ENCODE measurements around the gene ARPP19.
"Not testable (repeated sequence)": the region's sequence is repeated elsewhere in the genome, so short reads cannot be mapped to it uniquely, and the experiment has no call there.

ARPP19 gene, protein sequence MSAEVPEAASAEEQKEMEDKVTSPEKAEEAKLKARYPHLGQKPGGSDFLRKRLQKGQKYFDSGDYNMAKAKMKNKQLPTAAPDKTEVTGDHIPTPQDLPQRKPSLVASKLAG

DNA sequence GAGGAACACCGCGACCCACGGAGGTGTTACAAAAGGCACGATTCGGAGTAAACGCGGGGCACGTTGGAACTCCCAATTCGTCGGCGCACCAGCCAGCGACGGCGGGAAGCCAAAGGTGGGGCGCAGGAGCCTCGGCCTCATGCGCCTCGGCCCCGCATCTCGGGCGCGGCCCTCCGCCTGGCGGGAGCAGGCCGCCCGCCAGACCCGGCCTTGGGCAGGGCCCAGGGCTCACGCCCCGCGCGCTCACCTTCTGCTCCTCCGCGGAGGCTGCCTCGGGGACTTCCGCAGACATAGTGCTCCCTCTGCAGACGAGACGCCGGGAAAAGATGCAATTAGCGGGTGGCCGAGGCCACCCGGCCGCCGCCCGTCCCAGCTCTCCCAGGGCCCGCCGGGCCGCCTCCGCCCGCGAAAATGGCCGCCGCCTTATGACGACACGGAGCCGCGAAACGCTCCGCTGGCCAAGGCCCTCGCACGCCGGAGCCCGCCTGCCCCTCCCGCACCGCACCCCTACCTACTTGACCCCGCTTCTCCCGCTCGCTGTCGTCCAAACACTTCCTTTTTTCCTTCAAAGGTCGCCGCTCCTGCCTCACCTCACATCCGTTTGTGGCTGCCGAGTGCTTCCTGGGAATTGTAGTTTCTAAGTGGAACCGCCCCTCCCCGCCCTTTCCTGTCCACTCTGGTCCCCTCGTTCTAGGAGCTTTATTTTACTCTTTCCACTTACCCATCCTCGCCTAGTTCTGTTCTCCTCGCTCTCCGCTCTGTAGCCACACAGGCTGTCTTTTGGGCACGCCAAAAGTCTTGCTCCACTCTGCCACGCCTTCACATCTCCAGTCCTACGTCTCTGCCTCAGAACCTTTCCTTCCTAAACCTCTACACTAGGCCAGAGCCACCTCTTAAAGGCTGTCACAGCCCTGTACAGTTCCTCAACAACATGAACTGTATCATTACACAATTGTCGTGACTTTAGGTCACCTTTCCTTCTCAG lies at the start of gene ARPP19:
Gene ARPP19, minus strand, starts transcription at position 430 of the 985 bp plus-strand sequence. Its CDS starts 138 bp downstream, at position 292.
- Histone ChIP-seq H3K27ac (peak within 1 kb of the TSS; percentile 90 to 97 (median 94)), H3K9ac (peak within 1 kb of the TSS; percentile 90 to 98 (median 95)), H3K9me3 (replicated peaks in 1 of 11) (no peaks in the 10 kb centered on the region; a peak in 1 of 22 replicates), H4K20me1 (peaks cover 29 to 43% (median 38%) of the 10 kb centered on the region in 11 experiments; a peak in 21 of 22 replicates), H3K4me1 (peaks cover 17 to 34% (median 27%) of the 10 kb centered on the region in 10 experiments), H3K4me3 (peak within 1 kb of the TSS; percentile 63 to 91 (median 81)), H3K4me2 (peak within 1 kb of the TSS; percentile 82 to 99 (median 91)), H3K36me3 (peaks cover 0 to 23% (median 13%) of the 10 kb centered on the region in 11 experiments; a peak in 14 of 22 replicates), H3K27me3 (no peaks in the 10 kb centered on the region)
- TF ChIP-seq Cebpa-rat (IDR thresholded peaks at IDR 0.05) = 0 out of 22 replicates have a peak, but pooled peaks of 1 of the 11 experiments have one; percentile 9

DNA sequence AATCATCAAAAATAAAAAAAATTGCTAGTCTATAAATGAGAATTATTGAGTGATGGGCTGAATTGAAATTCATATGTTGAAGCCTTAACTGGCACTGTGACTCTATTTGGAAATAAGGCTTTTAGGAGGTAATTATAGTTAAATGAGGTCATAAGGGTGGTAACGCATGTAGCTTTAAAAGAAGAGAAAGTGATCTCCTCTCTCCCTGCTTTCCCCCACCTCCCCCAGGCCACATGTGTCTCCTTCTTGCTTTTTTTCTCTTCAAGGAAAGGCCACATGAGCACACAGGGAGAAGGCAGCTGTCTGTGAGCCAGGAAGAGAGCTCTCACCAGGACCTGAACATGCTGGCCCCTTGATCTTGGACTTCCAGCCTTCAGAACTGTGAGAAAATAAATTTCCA lies 48.2 kb upstream of the ARPP19 start:
- Histone ChIP-seq H3K4me1 (no peaks in the 10 kb centered on the region), H3K27ac (no peak overlapping the region), H3K27me3 (no peaks in the 10 kb centered on the region), H3K4me2 (no peak overlapping the region), H3K9ac (no peak overlapping the region), H4K20me1 (peaks cover 0 to 12% (median 0%) of the 10 kb centered on the region in 11 experiments; a peak in 2 of 22 replicates), H3K4me3 (no peak overlapping the region), H3K36me3 (peaks cover 14 to 91% (median 40%) of the 10 kb centered on the region in 11 experiments; a peak in 20 of 22 replicates), H3K9me3 (replicated peaks in 1 of 11) (no peaks in the 10 kb centered on the region)
- TF ChIP-seq Cebpa-rat (IDR thresholded peaks at IDR 0.05) = no peak

DNA sequence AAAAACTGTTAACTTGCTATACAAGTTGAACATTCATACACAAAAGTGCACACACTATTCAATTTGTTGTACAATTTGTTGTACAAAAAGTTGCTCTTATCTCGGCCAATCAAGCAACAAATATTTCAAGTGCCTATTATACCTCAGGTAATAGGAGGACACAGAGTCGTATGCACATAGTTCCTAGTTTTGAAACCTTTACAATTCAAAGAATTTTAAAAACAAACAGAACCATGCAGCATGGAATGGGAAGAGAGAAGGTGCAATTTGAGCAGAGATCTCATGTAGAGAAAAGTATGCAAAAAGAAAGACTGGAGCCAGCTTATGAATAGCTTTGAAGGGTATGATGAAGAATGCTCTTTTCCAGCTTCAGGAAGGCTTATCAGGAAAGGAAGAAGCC lies 46.5 kb upstream of the ARPP19 start:
- no peak overlapping the region for H3K27ac ChIP-seq
- no peaks in the 10 kb centered on the region for H3K9me3 ChIP-seq (replicated peaks in 1 of 11)
- no peaks in the 10 kb centered on the region for H3K4me1 ChIP-seq
- peaks cover 0 to 12% (median 0%) of the 10 kb centered on the region in 11 experiments; a peak in 2 of 22 replicates for H4K20me1 ChIP-seq
- H3K4me3 ChIP-seq = no peak overlapping the region
- no peaks in the 10 kb centered on the region for H3K27me3 ChIP-seq
- no peak overlapping the region for H3K4me2 ChIP-seq
- peaks cover 21 to 91% (median 54%) of the 10 kb centered on the region in 11 experiments; a peak in 20 of 22 replicates for H3K36me3 ChIP-seq
- no peak for TF ChIP-seq Cebpa-rat (IDR thresholded peaks at IDR 0.05)
- no peak overlapping the region for H3K9ac ChIP-seq

DNA sequence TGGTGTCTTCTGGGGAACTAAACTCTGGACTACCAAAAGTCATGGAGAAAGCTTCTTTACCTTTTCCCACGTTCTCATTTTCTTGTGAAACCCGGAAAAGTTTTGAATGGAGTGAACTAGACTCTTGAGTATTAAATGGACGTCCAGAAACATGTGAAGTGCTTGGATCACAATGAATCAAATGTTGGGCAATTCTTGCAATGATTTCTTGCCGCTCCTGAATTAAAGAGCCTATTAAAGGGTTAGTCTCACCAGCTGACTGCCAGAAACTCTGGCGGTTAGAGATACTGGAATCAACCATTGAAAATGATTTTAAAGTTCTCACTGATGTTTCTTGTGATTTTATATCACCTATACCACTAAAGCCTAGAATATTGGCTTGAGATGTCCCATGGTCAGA lies 40.8 kb upstream of the ARPP19 start:
- Histone ChIP-seq H3K36me3 (peaks cover 37 to 75% (median 67%) of the 10 kb centered on the region in 11 experiments), H3K27me3 (no peaks in the 10 kb centered on the region), H3K4me1 (no peaks in the 10 kb centered on the region), H3K4me2 (no peak overlapping the region), H3K27ac (no peak overlapping the region), H4K20me1 (no peaks in the 10 kb centered on the region), H3K9ac (no peak overlapping the region), H3K4me3 (no peak overlapping the region), H3K9me3 (replicated peaks in 1 of 11) (no peaks in the 10 kb centered on the region)
- no peak for TF ChIP-seq Cebpa-rat (IDR thresholded peaks at IDR 0.05)

DNA sequence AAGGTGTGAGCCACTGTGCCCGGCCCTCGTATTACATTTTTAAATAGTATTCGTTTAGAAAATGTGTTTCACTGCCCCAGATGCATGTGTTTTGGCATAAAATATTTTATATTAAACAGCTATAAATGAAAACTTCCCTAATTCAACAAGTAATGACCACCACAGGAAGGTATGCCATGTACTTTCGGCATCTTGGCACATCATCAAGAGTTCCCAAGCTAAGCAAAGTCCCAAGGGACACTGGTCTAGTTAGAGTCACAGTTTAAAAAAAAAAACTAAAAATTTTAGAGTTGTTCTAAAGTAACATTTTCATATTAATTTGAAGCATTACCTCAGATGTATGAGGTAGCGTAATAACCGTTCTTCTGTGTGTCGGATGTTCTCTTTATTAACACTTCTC lies 15.6 kb upstream of the ARPP19 start:
- Histone ChIP-seq H3K27me3 (no peaks in the 10 kb centered on the region), H3K4me1 (no peaks in the 10 kb centered on the region), H3K27ac (no peak overlapping the region), H3K4me3 (no peak overlapping the region), H4K20me1 (no peaks in the 10 kb centered on the region), H3K36me3 (peaks cover 0 to 63% (median 26%) of the 10 kb centered on the region in 11 experiments; a peak in 15 of 22 replicates), H3K9me3 (replicated peaks in 1 of 11) (no peaks in the 10 kb centered on the region), H3K9ac (no peak overlapping the region), H3K4me2 (no peak overlapping the region)
- TF ChIP-seq Cebpa-rat (IDR thresholded peaks at IDR 0.05) = no peak

DNA sequence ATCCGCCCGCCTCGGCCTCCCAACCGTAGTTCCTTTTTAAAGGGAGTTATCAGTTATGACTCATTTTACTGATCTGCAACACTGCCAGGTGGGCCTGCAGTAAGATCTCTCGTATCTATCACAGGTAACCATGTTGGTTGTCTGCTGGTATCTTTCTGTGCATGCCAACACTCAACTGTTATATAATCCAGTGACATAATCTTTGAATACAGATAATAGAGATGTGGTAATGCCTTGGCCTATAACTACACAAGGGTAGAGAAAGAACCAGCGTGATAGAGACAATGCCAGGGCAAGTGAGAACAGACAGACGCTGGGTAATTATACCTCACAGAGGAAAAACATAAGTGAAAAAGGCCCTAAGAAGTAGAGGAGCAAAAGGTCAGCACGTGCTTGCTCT lies 11.0 kb upstream of the ARPP19 start:
- Histone ChIP-seq H3K36me3 (peaks cover 0 to 32% (median 14%) of the 10 kb centered on the region in 11 experiments; a peak in 13 of 22 replicates), H3K9ac (no peak overlapping the region), H3K9me3 (replicated peaks in 1 of 11) (0 out of 22 replicates have a peak, but pooled peaks cover 0 to under 1% (median 0%) of the 10 kb centered on the region in 11 experiments), H3K4me3 (no peak overlapping the region), H3K4me2 (no peak overlapping the region), H4K20me1 (no peaks in the 10 kb centered on the region), H3K27me3 (no peaks in the 10 kb centered on the region), H3K27ac (no peak overlapping the region), H3K4me1 (no peaks in the 10 kb centered on the region)
- no peak for TF ChIP-seq Cebpa-rat (IDR thresholded peaks at IDR 0.05)

DNA sequence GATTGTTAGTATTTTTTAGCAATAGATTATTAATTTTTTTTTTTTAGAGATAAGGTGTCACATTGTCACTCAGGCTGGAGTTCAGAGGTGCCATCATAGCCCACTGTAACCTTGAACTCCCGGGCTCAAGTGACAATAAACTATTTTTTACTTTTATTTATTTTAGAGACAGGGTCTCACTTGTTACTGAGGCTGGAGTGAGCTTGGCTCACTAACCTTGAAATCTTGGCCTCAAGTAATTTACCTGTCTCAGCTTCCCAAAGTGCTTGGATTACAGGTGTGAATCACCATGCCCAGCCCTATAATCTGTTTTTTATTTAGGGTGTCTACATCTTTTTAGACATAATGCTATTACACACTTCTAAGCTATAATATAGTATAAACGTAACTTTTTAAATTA lies 7.9 kb upstream of the ARPP19 start:
- H3K4me1 ChIP-seq = no peaks in the 10 kb centered on the region
- no peaks in the 10 kb centered on the region for H4K20me1 ChIP-seq
- no peak overlapping the region for H3K4me2 ChIP-seq
- H3K9me3 ChIP-seq (replicated peaks in 1 of 11) = peaks cover 0 to 6% (median 0%) of the 10 kb centered on the region in 11 experiments; a peak in 1 of 22 replicates
- H3K27ac ChIP-seq = no peak overlapping the region
- no peaks in the 10 kb centered on the region for H3K27me3 ChIP-seq
- H3K4me3 ChIP-seq = no peak overlapping the region
- TF ChIP-seq Cebpa-rat (IDR thresholded peaks at IDR 0.05) = no peak
- no peak overlapping the region for H3K9ac ChIP-seq
- H3K36me3 ChIP-seq = peaks cover 0 to 5% (median 0%) of the 10 kb centered on the region in 11 experiments; a peak in 5 of 22 replicates

DNA sequence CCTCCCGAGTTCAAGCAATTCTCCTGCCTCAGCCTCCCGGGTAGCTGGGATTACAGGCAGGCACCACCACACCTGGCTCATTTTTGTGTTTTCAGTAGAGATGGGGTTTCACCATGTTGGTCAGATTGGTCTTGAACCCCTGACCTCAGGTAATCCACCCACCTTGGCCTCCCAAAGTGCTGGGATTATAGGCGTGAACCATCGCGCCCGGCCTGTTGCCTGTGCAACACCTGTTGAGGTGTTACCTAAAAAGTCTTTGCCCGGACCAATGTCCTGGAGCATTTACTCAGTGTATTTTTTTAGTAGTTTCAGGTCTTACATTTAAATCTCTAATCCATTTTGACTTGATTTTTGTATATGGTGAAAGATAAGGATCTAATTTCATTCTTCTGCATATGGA lies 6.7 kb upstream of the ARPP19 start:
- not testable (repeated sequence) for H3K4me3 ChIP-seq; H3K27ac ChIP-seq; H3K27me3 ChIP-seq; H3K36me3 ChIP-seq; H3K4me2 ChIP-seq; H3K9ac ChIP-seq; H3K4me1 ChIP-seq; H3K9me3 ChIP-seq (replicated peaks in 1 of 11); H4K20me1 ChIP-seq

DNA sequence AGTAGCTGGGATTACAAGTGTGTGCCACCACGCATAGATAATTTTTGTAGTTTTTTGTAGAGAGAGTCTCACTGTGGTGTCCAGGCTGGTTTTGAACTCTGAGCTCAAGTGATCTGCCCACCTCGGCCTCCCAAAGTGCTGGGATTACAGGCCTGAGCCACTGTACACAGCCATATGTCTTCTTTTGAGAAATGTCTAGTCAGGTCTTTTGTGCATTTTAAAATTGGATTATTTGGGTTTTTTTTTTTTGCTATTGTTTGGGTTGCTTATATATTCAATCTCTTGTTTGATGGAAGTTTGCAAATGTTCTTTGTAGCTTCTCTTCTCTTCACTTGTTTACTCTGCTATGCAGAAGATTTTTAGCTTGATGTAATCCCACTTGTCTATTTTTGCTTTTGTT lies 6.2 kb upstream of the ARPP19 start:
- H4K20me1 ChIP-seq = no peaks in the 10 kb centered on the region
- H3K9ac ChIP-seq = no peak overlapping the region
- H3K9me3 ChIP-seq (replicated peaks in 1 of 11) = peaks cover 0 to 6% (median 0%) of the 10 kb centered on the region in 11 experiments; a peak in 1 of 22 replicates
- H3K4me2 ChIP-seq = no peak overlapping the region
- no peaks in the 10 kb centered on the region for H3K4me1 ChIP-seq
- 0 out of 22 replicates have a peak, but pooled peaks cover 0 to 4% (median 0%) of the 10 kb centered on the region in 11 experiments for H3K36me3 ChIP-seq
- no peak for TF ChIP-seq Cebpa-rat (IDR thresholded peaks at IDR 0.05)
- H3K27me3 ChIP-seq = no peaks in the 10 kb centered on the region
- H3K4me3 ChIP-seq = no peak overlapping the region
- no peak overlapping the region for H3K27ac ChIP-seq

DNA sequence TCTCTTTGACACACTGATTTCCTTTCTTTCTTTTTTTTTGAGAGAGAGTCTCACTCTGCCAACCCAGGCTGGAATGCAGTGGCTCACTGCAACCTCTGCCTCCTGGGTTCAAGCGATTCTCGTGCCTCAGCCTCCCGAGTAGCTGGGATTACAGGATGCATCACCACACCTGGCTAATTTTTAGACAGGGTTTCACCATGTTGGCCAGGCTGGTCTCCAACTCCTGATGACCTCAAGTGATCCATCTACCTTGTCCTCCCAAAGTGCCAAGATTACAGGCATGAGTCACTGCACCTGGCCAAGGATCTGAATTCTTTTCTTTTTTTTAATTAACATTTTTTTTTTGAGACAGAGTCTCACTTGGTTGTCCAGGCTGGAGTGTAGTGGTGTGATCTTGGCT lies 5.8 kb upstream of the ARPP19 start:
- not testable (repeated sequence) for H3K4me1 ChIP-seq; H3K9ac ChIP-seq; H3K27ac ChIP-seq; H3K4me3 ChIP-seq; H3K36me3 ChIP-seq; H3K9me3 ChIP-seq (replicated peaks in 1 of 11); H3K4me2 ChIP-seq; H4K20me1 ChIP-seq; H3K27me3 ChIP-seq

Data from BLaER1 treated with 17β-estradiol and CSF1 and Interleukin-3, amounts not matched to agents 10 nM and 100 nM (cell line).